OCI-LY7 (cell line): ENCODE results near the gene SLC4A4.

Source experiments
- CTCF ChIP-seq: fragments of 200-600 bp; sonication (generic); conservative IDR thresholded peaks from 2 replicates; pipeline ENCODE4 v1.5.1; 2014; ENCODE audit warnings: mild to moderate bottlenecking, antibody characterized with exemption, low read length, moderate library complexity, mixed read lengths
- EZH2phosphoT487 ChIP-seq: fragments of 200-600 bp; sonication (generic); IDR thresholded peaks from 2 replicates; pipeline ENCODE4 v1.6.1; 2018; ENCODE audit warnings: low read depth, borderline replicate concordance, mild to moderate bottlenecking, mixed run types, antibody characterized with exemption, low read length, moderate library complexity, mixed read lengths

- TF ChIP-seq CTCF (no peak), EZH2phosphoT487 (no peak)
Observed at GRCh38 chr4:71599578-71599977, 260.8 kb downstream of the SLC4A4 start.
